HepG2 (cell line): ENCODE data around the gene PRKAR1B. TPM values are rescaled to one million over a fixed set of nuclear protein-coding genes. Genes with fewer than 3 reads are reported as not detected.
A peak's percentile ranks its signal among the peaks of the same experiment; 100 is the strongest.

Source experiments
- ARID2 ChIP-seq: sonication (generic); formaldehyde crosslinking; IDR thresholded peaks from 2 replicates; pipeline ENCODE4 v1.8.1; 2022; ENCODE audit warnings: mild to moderate bottlenecking, missing genetic modification reagents, borderline replicate concordance
- GABPB1 ChIP-seq: IDR thresholded peaks from 2 replicates; pipeline ENCODE4 v1.6.1; 2016; ENCODE audit warnings: mild to moderate bottlenecking, missing genetic modification reagents, moderate library complexity, missing compliant biosample characterization
- HNF4G ChIP-seq, 2 experiments: sonication (generic) in 1 of 2; formaldehyde crosslinking in 1 of 2; IDR thresholded peaks; 2 replicates each; pipeline versions ENCODE4 v1.4.0 to v1.6.1; 2011 to 2020; ENCODE audit warnings: borderline replicate concordance in 2 of 2, low read depth in 2 of 2, mild to moderate bottlenecking in 2 of 2, low read length in 1 of 2, missing genetic modification reagents in 1 of 2, moderate library complexity in 1 of 2
- HNRNPLL ChIP-seq: fragments of 200-400 bp; formaldehyde crosslinking; IDR thresholded peaks from 2 replicates; pipeline ENCODE4 v1.6.1; 2017; ENCODE audit warnings: mild to moderate bottlenecking, low read depth, low read length; ENCODE audit not compliant: poor library complexity, severe bottlenecking
- MTA1 ChIP-seq: sonication (generic); formaldehyde crosslinking; IDR thresholded peaks from 2 replicates; pipeline ENCODE4 v1.4.0; 2020; ENCODE audit warnings: missing genetic modification reagents, mild to moderate bottlenecking, borderline replicate concordance
- MXI1 ChIP-seq: IDR thresholded peaks from 3 replicates; pipeline ENCODE4 v1.6.1; 2012; ENCODE audit warnings: low read depth, low read length, inconsistent platforms, borderline replicate concordance
- NR2F1 ChIP-seq, 2 experiments: fragments of 450-650 bp in 1 of 2; formaldehyde crosslinking in 1 of 2; IDR thresholded peaks; 2 replicates each; pipeline versions ENCODE4 v1.5.0 to v1.6.1; 2016 to 2020; ENCODE audit warnings: mild to moderate bottlenecking in 1 of 2, missing compliant biosample characterization in 1 of 2, missing genetic modification reagents in 1 of 2, moderate library complexity in 1 of 2
- RAD51 ChIP-seq: fragments of 450-650 bp; IDR thresholded peaks from 2 replicates; pipeline ENCODE4 v1.6.1; 2016; ENCODE audit warnings: borderline replicate concordance
- RXRB ChIP-seq: IDR thresholded peaks from 2 replicates; pipeline ENCODE4 v1.6.1; 2016; ENCODE audit warnings: borderline replicate concordance, missing genetic modification reagents, missing compliant biosample characterization
- SALL1 ChIP-seq: sonication (generic); formaldehyde crosslinking; IDR thresholded peaks from 2 replicates; pipeline ENCODE4 v1.8.0; 2022; ENCODE audit warnings: mild to moderate bottlenecking, missing genetic modification reagents
- SIN3A ChIP-seq: IDR thresholded peaks from 2 replicates; pipeline ENCODE4 v1.6.1; 2011; ENCODE audit warnings: low read depth, mild to moderate bottlenecking, control low read depth, low read length, borderline replicate concordance
- SMARCE1 ChIP-seq: fragments of 450-650 bp; IDR thresholded peaks from 2 replicates; pipeline ENCODE4 v1.6.1; 2017; ENCODE audit warnings: borderline replicate concordance
- TEAD3 ChIP-seq: optimal IDR thresholded peaks from 2 replicates; pipeline ENCODE3; 2016; ENCODE audit warnings: borderline replicate concordance
- TMF1 ChIP-seq: sonication (generic); formaldehyde crosslinking; IDR thresholded peaks from 2 replicates; pipeline ENCODE4 v1.8.1; 2022; ENCODE audit warnings: low read depth, missing genetic modification reagents
- TRAFD1 ChIP-seq: sonication (generic); formaldehyde crosslinking; IDR thresholded peaks from 2 replicates; pipeline ENCODE4 v1.5.1; 2020; ENCODE audit warnings: missing genetic modification reagents, mild to moderate bottlenecking, borderline replicate concordance
- ZBTB4 ChIP-seq: sonication (generic); formaldehyde crosslinking; IDR thresholded peaks from 2 replicates; pipeline ENCODE4 v1.4.0; 2020; ENCODE audit warnings: missing genetic modification reagents, mild to moderate bottlenecking, borderline replicate concordance
- ZMYM2 ChIP-seq: sonication (generic); formaldehyde crosslinking; IDR thresholded peaks from 2 replicates; pipeline ENCODE4 v1.8.0; 2022; ENCODE audit warnings: mild to moderate bottlenecking, missing genetic modification reagents
- ZNF17 ChIP-seq: sonication (generic); formaldehyde crosslinking; IDR thresholded peaks from 2 replicates; pipeline ENCODE4 v1.5.0; 2020; ENCODE audit warnings: mild to moderate bottlenecking, missing genetic modification reagents
- ZNF350 ChIP-seq: sonication (generic); formaldehyde crosslinking; IDR thresholded peaks from 2 replicates; pipeline ENCODE4 v1.4.0; 2020; ENCODE audit warnings: mild to moderate bottlenecking, low read depth, missing genetic modification reagents, borderline replicate concordance
- polyA plus RNA-seq, 8 experiments: library from polyadenylated mRNA; depleted of rRNA in 3 of 8; stranded (reverse) in 7 of 8; unstranded in 1 of 8; fragments of >200 nt; fragmentation: Illumina TruSeq in 4 of 8; extraction: Trizol in 4 of 8; gene quantifications; 2 replicates each; pipeline versions ENCODE4 v1.2.1 to v1.2.3, GENCODE V29; 2011 to 2016; ENCODE audit warnings: low read depth in 4 of 8, missing spikeins in 1 of 8, mixed read lengths in 1 of 8; ENCODE audit not compliant: insufficient read depth in 1 of 8
- total RNA-seq, 5 experiments: library from RNA; depleted of rRNA; stranded (reverse); fragments of >200 nt; fragmentation: Illumina TruSeq; extraction: Trizol; gene quantifications; 2 replicates each; pipeline ENCODE4 v1.2.3, GENCODE V29; 2016; ENCODE audit warnings: low read depth in 1 of 5

Gene PRKAR1B
- total and polyA plus RNA-seq, 2 of the 13 experiments (the other 11 are each of a cell fraction or from before 2014, with no cell fraction given): 7.9 to 28.2 TPM

GRCh38 chr7:602341-603141, 124.5 kb downstream of the PRKAR1B start (continued):
- TF ChIP-seq ZBTB4 (CRISPR knock-in tag) (0 out of 2 replicates have a peak, but pooled peaks have one; percentile 27), SIN3A (no peak), SALL1 (CRISPR knock-in tag) (0 out of 2 replicates have a peak, but pooled peaks have one; percentile 26), MXI1 (no peak), SMARCE1 (no peak), TRAFD1 (no peak), NR2F1 (CRISPR knock-in tag; IDR thresholded peaks at IDR 0.05) (no peak; a peak in 1 of 4 replicates), RXRB (CRISPR knock-in tag) (no peak), RAD51 (no peak), GABPB1 (CRISPR knock-in tag) (peak; percentile 50; the same call in 1 of the 2 replicates), ZMYM2 (peak; percentile 56), TEAD3 (CRISPR knock-in tag) (peak; percentile 6), MTA1 (peak; percentile 34; the same call in 1 of the 2 replicates), TMF1 (CRISPR knock-in tag) (no peak), ARID2 (CRISPR knock-in tag) (0 out of 2 replicates have a peak, but pooled peaks have one; percentile 26), ZNF350 (CRISPR knock-in tag) (peak; percentile 33; the same call in 1 of the 2 replicates), HNRNPLL (peak; percentile 23), HNF4G (IDR thresholded peaks at IDR 0.05; ENCODE audit: borderline replicate concordance, low read depth, low read length) (peak; percentile 24; the same call in 1 of the 2 replicates), HNF4G (CRISPR knock-in tag; IDR thresholded peaks at IDR 0.05; ENCODE audit: borderline replicate concordance, low read depth) (peak; percentile 49; the same call in 1 of the 2 replicates), ZNF17 (CRISPR knock-in tag) (no peak)
